ENCODE measurements around the gene NEK5.
"Not testable (repeated sequence)": the region's sequence is repeated elsewhere in the genome, so short reads cannot be mapped to it uniquely, and the experiment has no call there.

The NEK5 gene, protein sequence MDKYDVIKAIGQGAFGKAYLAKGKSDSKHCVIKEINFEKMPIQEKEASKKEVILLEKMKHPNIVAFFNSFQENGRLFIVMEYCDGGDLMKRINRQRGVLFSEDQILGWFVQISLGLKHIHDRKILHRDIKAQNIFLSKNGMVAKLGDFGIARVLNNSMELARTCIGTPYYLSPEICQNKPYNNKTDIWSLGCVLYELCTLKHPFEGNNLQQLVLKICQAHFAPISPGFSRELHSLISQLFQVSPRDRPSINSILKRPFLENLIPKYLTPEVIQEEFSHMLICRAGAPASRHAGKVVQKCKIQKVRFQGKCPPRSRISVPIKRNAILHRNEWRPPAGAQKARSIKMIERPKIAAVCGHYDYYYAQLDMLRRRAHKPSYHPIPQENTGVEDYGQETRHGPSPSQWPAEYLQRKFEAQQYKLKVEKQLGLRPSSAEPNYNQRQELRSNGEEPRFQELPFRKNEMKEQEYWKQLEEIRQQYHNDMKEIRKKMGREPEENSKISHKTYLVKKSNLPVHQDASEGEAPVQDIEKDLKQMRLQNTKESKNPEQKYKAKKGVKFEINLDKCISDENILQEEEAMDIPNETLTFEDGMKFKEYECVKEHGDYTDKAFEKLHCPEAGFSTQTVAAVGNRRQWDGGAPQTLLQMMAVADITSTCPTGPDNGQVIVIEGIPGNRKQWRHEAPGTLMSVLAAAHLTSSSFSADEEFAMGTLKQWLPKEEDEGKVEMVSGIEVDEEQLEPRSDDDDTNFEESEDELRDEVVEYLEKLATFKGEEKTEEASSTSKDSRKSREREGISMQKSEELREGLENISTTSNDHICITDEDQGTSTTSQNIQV

DNA sequence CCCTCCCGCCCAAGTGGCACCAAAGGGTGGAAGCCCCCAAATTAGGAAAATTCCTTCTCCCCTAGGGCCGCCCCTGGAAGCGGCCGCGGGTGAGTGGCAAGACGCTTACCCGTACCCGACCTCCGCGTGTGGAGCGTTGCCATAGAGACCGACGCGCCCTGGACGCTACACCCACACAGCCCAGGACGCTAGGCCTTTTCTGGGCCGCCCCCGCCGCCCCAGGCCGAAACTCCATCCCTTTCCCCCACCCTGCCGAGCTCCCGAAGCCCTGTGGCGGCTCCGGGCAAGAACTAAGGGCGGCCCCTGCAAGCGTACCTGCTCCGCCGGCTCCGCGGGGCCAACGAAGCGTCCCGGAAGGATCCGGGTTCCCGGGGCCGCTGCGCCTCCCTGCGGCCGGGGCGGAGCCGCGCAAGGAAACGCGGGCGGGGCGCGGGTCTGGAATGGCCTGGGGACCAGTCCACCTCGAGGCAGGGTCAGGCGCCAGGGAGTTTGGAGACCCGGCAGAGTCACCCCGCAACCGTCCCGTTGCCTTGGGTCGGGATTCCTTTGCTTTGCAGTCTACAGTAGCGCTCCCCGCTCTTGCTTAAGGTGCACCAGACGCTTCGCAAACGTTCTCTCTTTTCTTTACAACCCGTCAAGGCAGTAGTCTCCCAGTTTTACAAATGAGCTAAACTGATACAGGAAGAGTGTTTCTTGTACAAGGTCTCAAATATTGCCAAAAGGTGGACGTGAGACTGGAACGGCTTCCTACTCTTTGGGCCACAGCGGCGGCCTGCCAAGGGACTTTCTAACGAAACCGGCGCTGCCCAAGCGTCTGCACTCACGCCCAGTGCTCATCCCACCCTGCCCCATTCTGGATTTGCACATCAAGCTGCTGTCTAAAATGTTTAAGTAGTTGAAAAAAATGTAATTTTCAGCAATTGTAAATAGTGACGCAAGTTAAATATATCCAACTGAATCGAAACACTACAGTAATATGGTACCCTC, at the start of gene NEK5:
Gene NEK5 (minus strand): TSS at position 360 of the 987 bp plus-strand sequence. CDS start 1,591 bp downstream, outside the sequence.
- H3K4me3 ChIP-seq (ENCODE audit: low read length in 2 of 2): peak within 1 kb of the TSS; percentile 77 to 87
- peak within 1 kb of the TSS; percentile 53 to 55 for H3K9ac ChIP-seq (ENCODE audit: low read length in 2 of 2)
- H3K9me3 ChIP-seq (ENCODE audit: control insufficient read depth in 2 of 2, low read length in 2 of 2): no peaks in the 10 kb centered on the region
- H3K36me3 ChIP-seq (ENCODE audit: control insufficient read depth in 2 of 2, insufficient read depth in 2 of 2, low read length in 2 of 2): peaks cover 12% of the 10 kb centered on the region in 2 donors
- no peak within 1 kb of the TSS for H3K27ac ChIP-seq (ENCODE audit: low read length)
- no peaks in the 10 kb centered on the region for H3K27me3 ChIP-seq (ENCODE audit: control insufficient read depth in 1 of 2, insufficient read depth in 2 of 2, low read length in 2 of 2)
- peaks cover 5% of the 10 kb centered on the region for H3K4me1 ChIP-seq (ENCODE audit: control insufficient read depth, insufficient read depth, low read length)

DNA sequence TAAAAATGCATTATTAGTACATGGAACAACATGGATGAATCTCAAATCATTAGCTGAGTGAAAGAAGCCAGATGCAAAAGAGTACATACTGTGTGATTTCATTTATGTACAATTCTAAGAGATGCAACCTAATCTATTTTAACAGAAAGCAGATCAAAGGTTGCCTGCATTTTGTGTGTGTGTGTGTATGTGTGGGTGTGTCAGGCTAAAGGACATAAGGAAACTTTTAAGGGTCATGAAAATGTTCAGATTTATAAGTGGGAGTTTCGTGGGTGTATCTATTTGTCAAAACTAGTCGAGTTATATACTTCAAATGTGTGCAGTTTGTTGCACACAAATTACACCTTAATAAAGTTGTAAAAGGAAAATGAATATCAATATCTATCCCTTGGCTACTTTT, 48.4 kb upstream of the NEK5 start:
- H3K9me3 ChIP-seq (ENCODE audit: control insufficient read depth in 2 of 2, low read length in 2 of 2): no peaks in the 10 kb centered on the region
- peaks cover 11 to 18% of the 10 kb centered on the region in 2 donors for H3K36me3 ChIP-seq (ENCODE audit: control insufficient read depth in 2 of 2, insufficient read depth in 2 of 2, low read length in 2 of 2)
- no peak overlapping the region for H3K4me3 ChIP-seq (ENCODE audit: low read length in 2 of 2)
- H3K4me1 ChIP-seq (ENCODE audit: control insufficient read depth, insufficient read depth, low read length): no peaks in the 10 kb centered on the region
- H3K27me3 ChIP-seq (ENCODE audit: control insufficient read depth in 1 of 2, insufficient read depth in 2 of 2, low read length in 2 of 2): no peaks in the 10 kb centered on the region
- no peak overlapping the region for H3K27ac ChIP-seq (ENCODE audit: low read length)
- H3K9ac ChIP-seq (ENCODE audit: low read length in 2 of 2): no peak overlapping the region

DNA sequence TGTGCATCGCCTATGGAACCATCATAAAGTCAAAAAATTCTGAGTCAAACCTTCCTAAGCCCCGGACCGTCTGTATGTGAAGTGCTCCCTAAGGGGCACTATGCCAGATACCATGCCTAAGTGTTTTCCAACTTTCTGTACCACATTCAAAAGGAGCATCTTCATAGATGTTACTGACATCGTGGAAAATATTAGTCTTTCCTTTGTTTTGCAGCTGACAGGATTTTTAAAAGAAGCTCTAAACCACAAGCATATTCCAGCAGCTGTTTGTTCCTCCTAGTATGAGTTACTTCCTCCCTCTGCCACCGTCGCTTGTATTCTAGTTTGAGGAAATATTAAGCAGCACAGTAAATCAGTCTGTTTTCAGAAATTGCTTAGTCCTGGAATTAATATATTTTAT, 45.1 kb upstream of the NEK5 start:
- H3K4me1 ChIP-seq (ENCODE audit: control insufficient read depth, insufficient read depth, low read length); H3K9ac ChIP-seq (ENCODE audit: low read length in 2 of 2); H3K9me3 ChIP-seq (ENCODE audit: control insufficient read depth in 2 of 2, low read length in 2 of 2); H3K27ac ChIP-seq (ENCODE audit: low read length); H3K4me3 ChIP-seq (ENCODE audit: low read length in 2 of 2); H3K27me3 ChIP-seq (ENCODE audit: control insufficient read depth in 1 of 2, insufficient read depth in 2 of 2, low read length in 2 of 2): not testable (repeated sequence)
- H3K36me3 ChIP-seq (ENCODE audit: control insufficient read depth in 2 of 2, insufficient read depth in 2 of 2, low read length in 2 of 2): peaks cover 11 to 14% of the 10 kb centered on the region in 2 donors

DNA sequence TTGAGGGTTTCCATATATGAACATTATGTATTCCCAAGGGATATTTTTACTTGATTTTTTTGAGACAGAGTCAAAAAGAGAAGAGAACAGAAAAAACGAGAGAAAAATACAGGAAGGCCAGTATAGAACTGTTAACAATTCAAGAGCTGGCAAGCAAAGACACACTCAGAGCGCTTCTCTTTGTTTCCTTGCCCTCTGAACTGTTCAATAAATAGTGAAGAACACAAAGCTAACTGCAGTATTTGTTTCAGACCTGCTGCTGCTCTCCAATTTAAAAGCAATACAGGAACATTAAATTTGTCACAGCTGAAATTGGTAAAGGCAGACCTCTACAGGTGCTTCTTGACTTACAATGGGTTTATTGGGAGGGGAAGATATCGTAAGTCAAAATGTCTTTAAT, 44.5 kb upstream of the NEK5 start:
- no peak overlapping the region for H3K27ac ChIP-seq (ENCODE audit: low read length)

DNA sequence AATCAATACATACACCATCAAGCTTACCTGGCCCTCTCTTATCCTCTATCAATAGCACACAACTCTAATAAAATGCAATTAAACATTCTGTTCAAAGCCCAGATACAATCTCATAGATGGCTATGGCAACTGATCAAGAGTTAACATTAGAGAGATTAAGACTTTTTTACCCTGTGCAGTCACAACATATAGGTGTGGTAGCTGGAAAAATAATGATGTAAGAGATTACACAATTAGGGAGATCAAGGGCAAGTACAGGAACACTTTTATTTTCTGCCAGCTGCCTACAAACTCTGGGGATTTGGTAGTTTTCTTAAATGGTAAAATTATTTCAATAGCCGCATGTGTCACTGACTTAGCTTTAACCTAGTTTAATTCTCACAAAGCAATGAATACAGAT, 42.8 kb upstream of the NEK5 start:
- peaks cover 10 to 14% of the 10 kb centered on the region in 2 donors for H3K36me3 ChIP-seq (ENCODE audit: control insufficient read depth in 2 of 2, insufficient read depth in 2 of 2, low read length in 2 of 2)
- not testable (repeated sequence) for H3K9ac ChIP-seq (ENCODE audit: low read length in 2 of 2); H3K4me1 ChIP-seq (ENCODE audit: control insufficient read depth, insufficient read depth, low read length); H3K27me3 ChIP-seq (ENCODE audit: control insufficient read depth in 1 of 2, insufficient read depth in 2 of 2, low read length in 2 of 2); H3K9me3 ChIP-seq (ENCODE audit: control insufficient read depth in 2 of 2, low read length in 2 of 2); H3K4me3 ChIP-seq (ENCODE audit: low read length in 2 of 2); H3K27ac ChIP-seq (ENCODE audit: low read length)

More for the DNA sequence above, 44.5 kb upstream of the NEK5 start:
- Histone ChIP-seq H3K9me3 (ENCODE audit: control insufficient read depth in 2 of 2, low read length in 2 of 2) (no peaks in the 10 kb centered on the region), H3K27me3 (ENCODE audit: control insufficient read depth in 1 of 2, insufficient read depth in 2 of 2, low read length in 2 of 2) (no peaks in the 10 kb centered on the region), H3K36me3 (ENCODE audit: control insufficient read depth in 2 of 2, insufficient read depth in 2 of 2, low read length in 2 of 2) (peaks cover 15% of the 10 kb centered on the region in 2 donors), H3K4me3 (ENCODE audit: low read length in 2 of 2) (no peak overlapping the region), H3K9ac (ENCODE audit: low read length in 2 of 2) (no peak overlapping the region), H3K4me1 (ENCODE audit: control insufficient read depth, insufficient read depth, low read length) (no peaks in the 10 kb centered on the region)

DNA sequence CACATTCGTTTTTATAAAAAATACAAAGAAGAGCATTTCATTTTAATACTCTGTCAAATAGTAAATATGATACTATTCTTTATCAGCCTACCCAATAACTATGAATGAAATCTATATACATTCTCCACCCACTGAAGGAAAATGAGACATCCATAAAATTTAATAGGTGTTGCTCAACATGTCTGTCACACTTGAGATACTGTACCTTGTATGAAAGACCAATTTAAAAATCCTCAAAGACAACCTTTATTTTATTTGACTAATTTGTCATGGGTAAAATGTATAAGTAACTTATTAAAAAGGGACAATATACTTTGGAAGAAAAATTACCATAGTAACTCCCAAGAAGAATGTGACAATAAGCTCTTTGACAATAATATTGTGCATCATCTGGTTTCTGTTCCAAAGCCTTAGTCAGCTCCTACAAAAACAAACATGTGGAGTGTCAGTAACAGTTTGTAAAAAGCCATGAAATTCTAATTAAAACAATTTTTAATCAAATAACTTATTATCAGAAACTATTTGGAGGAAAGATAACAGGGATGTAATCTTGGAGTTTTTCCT, 42.0 kb upstream of the NEK5 start:
- not testable (repeated sequence) for H3K9ac ChIP-seq (ENCODE audit: low read length in 2 of 2); H3K27ac ChIP-seq (ENCODE audit: low read length)

DNA sequence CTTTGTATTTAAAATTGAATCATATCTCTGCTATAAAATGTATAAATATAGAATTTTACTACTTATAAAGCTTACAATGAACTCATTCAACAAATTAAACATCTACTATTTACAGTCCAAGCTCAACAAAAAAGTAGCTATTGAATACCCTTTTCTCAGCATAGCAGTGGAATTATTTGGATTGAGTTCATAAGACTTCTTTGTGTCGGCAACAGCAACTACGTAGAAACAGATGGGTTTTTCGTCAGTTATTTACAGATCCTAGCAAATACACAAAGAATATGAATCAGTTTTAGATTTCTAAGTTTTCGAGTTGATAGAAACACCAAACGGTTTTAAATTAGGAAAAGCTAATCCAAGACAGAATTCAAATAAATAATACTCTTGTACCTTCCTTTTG, 41.0 kb upstream of the NEK5 start:
- H3K9me3 ChIP-seq (ENCODE audit: control insufficient read depth in 2 of 2, low read length in 2 of 2): no peaks in the 10 kb centered on the region
- H3K9ac ChIP-seq (ENCODE audit: low read length in 2 of 2): no peak overlapping the region
- H3K36me3 ChIP-seq (ENCODE audit: control insufficient read depth in 2 of 2, insufficient read depth in 2 of 2, low read length in 2 of 2): peaks cover 10 to 14% of the 10 kb centered on the region in 2 donors
- H3K4me3 ChIP-seq (ENCODE audit: low read length in 2 of 2): no peak overlapping the region
- no peaks in the 10 kb centered on the region for H3K4me1 ChIP-seq (ENCODE audit: control insufficient read depth, insufficient read depth, low read length)
- no peak overlapping the region for H3K27ac ChIP-seq (ENCODE audit: low read length)
- H3K27me3 ChIP-seq (ENCODE audit: control insufficient read depth in 1 of 2, insufficient read depth in 2 of 2, low read length in 2 of 2): no peaks in the 10 kb centered on the region

More for the DNA sequence above, 42.0 kb upstream of the NEK5 start:
- not testable (repeated sequence) for H3K9me3 ChIP-seq (ENCODE audit: control insufficient read depth in 2 of 2, low read length in 2 of 2); H3K4me1 ChIP-seq (ENCODE audit: control insufficient read depth, insufficient read depth, low read length); H3K27me3 ChIP-seq (ENCODE audit: control insufficient read depth in 1 of 2, insufficient read depth in 2 of 2, low read length in 2 of 2); H3K4me3 ChIP-seq (ENCODE audit: low read length in 2 of 2)
- peaks cover 10 to 14% of the 10 kb centered on the region in 2 donors for H3K36me3 ChIP-seq (ENCODE audit: control insufficient read depth in 2 of 2, insufficient read depth in 2 of 2, low read length in 2 of 2)

DNA sequence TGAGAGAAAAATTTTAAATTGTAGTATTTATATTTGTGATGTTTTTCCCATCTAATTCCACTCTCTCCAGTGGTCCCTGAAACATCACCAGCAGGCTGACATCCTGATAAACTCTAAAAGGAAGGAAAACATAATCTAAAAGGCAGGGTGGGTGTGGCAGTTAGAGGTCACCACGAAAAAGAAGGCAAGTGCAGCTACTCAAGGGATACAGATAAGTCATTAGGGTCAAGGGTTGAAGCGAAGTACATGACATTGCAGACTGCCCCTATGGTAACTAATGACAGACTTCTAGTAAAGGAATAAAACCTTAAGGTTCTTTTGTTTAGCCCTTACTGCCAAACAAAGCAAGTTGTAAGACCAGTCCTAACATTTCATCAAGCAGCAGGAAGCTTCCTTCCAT, 36.5 kb upstream of the NEK5 start:
- H3K9ac ChIP-seq (ENCODE audit: low read length in 2 of 2): no peak overlapping the region
- H3K9me3 ChIP-seq (ENCODE audit: control insufficient read depth in 2 of 2, low read length in 2 of 2): no peaks in the 10 kb centered on the region
- H3K36me3 ChIP-seq (ENCODE audit: control insufficient read depth in 2 of 2, insufficient read depth in 2 of 2, low read length in 2 of 2): peaks cover 6 to 10% of the 10 kb centered on the region in 2 donors
- H3K27ac ChIP-seq (ENCODE audit: low read length): no peak overlapping the region
- H3K4me1 ChIP-seq (ENCODE audit: control insufficient read depth, insufficient read depth, low read length): no peaks in the 10 kb centered on the region
- H3K27me3 ChIP-seq (ENCODE audit: control insufficient read depth in 1 of 2, insufficient read depth in 2 of 2, low read length in 2 of 2): no peaks in the 10 kb centered on the region
- no peak overlapping the region for H3K4me3 ChIP-seq (ENCODE audit: low read length in 2 of 2)

DNA sequence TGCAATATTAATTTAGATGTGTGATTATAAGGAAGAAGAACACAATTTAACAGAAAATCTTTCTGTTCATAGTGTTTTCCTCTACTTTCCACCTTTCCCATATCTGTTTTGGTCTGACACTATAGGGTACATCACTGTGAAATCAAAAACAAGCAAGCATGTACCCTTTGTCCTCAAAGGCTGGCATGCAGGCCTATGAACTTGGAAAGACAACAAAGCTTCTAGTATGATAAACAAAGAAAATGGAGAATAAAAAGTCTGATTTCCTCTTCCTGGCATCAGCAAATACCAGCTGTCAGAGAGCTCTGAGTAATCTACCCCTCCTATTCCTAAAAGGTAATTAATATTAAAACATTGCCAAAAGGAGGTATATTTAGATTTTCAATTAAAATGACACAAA, 36.1 kb upstream of the NEK5 start:
- Histone ChIP-seq H3K9ac (ENCODE audit: low read length in 2 of 2) (no peak overlapping the region), H3K27me3 (ENCODE audit: control insufficient read depth in 1 of 2, insufficient read depth in 2 of 2, low read length in 2 of 2) (no peaks in the 10 kb centered on the region), H3K4me1 (ENCODE audit: control insufficient read depth, insufficient read depth, low read length) (peaks cover 1% of the 10 kb centered on the region), H3K4me3 (ENCODE audit: low read length in 2 of 2) (no peak overlapping the region), H3K36me3 (ENCODE audit: control insufficient read depth in 2 of 2, insufficient read depth in 2 of 2, low read length in 2 of 2) (peaks cover 6 to 8% of the 10 kb centered on the region in 2 donors), H3K27ac (ENCODE audit: low read length) (no peak overlapping the region), H3K9me3 (ENCODE audit: control insufficient read depth in 2 of 2, low read length in 2 of 2) (no peaks in the 10 kb centered on the region)

DNA sequence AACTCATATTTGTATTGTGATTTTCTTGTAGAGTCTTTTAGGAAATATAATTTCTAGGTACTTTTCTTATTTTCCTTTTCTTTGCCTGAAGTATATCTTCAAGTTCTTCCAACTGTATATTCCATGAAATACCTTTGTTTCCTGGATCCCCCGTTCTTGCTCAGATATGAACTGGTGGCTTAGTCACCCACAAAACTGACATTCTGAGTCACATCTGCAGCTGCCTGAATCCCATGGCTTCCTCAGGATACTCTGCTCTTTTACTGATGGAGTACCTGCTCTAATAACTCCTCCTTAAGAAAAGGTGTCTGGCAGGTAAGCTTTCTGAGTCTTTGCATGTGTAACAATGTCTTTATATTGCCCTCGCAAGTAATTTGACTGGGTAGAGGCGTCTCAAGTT, 35.0 kb upstream of the NEK5 start:
- not testable (repeated sequence) for H3K27me3 ChIP-seq (ENCODE audit: control insufficient read depth in 1 of 2, insufficient read depth in 2 of 2, low read length in 2 of 2); H3K9ac ChIP-seq (ENCODE audit: low read length in 2 of 2); H3K9me3 ChIP-seq (ENCODE audit: control insufficient read depth in 2 of 2, low read length in 2 of 2); H3K4me3 ChIP-seq (ENCODE audit: low read length in 2 of 2); H3K27ac ChIP-seq (ENCODE audit: low read length); H3K36me3 ChIP-seq (ENCODE audit: control insufficient read depth in 2 of 2, insufficient read depth in 2 of 2, low read length in 2 of 2); H3K4me1 ChIP-seq (ENCODE audit: control insufficient read depth, insufficient read depth, low read length)

All from stomach smooth muscle (tissue), 2 donors.